GM21529 (cell line): Measurements from ENCODE around the gene TRIM50.
"Not testable (repeated sequence)": the region's sequence is repeated elsewhere in the genome, so short reads cannot be mapped to it uniquely, and the experiment has no call there.

Experiments
- ATAC-seq: cut with Tn5 transposase; IDR thresholded peaks from one replicate; pipeline ENCODE4 v1.9.1; 2021; ENCODE audit not compliant: unreplicated experiment

The TRIM50 gene

DNA sequence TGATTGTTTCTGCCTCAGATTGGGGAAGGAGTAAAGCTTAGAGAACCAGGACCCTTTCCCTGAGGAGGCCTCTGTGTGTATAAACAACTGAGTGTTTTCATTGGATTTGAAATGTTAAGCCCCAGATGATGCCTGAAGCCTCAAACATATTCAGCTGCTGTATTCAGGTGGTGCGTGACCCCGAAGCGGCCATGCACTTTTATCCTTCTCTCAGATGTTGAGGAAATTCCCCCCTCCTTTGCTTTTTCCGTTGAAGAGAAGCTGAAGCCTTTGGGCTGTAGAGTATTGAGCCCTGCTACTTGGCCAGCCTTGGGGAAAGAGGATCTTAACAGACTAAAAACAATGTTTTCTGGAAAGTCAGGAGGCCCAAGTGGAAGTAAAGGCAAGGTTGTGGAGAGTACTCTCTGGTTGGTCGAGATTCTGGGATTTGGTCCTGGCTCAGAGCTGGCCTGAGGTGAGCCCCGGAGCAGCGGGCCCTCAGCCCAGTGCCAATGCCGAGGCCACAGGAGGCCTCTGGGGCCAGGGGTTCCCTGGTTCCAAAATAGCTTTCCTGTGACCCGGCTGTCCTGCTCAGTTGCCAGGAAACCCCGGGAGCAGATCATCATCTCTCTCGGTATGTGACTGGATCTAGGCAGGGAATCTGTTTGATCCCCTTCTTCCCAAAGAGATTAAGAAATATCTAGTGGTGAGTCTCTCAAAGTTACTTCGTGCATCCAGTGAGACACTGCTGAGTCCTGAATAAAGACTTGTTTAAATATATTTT, 22.6 kb upstream of the TRIM50 start:
- ATAC-seq = no peak

DNA sequence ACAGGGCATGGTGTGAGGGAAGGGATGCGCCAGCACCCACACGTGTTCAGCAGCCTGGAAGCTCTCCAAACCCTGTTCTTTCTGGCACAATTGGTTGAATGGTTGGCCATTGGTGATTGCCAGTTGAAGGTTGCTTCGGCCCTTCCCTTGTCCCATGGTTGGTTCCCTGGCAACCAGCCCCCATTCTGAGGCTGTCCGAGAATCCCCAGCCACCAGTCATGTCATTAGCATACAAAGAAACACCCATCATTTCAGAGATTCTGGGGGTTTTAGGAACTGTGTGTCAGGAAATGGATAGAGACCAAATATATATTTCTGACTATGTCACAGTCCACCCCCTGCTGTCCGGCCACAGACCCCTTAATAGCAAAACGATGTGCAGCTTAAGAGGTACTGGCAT, 21.9 kb upstream of the TRIM50 start:
- ATAC-seq = no peak

DNA sequence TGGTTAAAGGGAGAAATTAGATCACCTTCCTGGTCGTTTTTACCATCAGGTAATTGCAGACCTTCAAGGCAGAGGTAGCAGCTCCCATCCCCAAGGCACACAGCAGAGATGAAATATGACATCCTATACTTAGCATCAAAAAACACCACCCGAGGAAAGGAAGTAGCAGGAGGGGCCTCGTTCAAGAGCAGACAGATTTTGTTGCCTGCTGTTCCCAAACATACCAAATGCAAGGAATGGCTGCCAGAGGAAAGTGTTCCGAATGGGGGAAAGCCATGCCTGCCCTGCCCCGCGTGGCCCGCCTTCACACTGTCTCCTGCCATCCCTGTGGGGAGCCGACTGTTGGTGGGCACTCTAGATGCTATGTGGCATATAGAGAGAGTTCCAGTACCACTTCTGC, 18.1 kb upstream of the TRIM50 start:
- ATAC-seq = no peak

DNA sequence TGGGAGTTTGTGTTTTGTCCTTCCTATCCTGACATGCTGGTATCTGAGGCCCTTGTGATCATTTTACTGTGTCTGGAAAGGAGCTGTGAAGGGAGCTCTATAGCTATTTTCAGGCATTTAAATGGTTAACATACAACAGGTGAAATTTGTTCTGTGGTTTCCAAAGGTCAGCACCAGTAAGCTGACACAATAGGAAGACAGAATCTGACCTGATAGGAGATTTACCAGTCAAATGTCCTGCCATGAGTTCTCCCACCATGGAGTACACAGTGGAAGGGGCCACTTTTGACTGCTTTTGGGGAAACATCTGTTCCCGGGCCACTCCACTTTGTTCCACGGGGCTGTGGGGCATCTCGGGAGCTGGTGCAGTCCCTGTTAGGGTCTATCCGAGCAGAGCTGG, 17.7 kb upstream of the TRIM50 start:
- no peak for ATAC-seq

DNA sequence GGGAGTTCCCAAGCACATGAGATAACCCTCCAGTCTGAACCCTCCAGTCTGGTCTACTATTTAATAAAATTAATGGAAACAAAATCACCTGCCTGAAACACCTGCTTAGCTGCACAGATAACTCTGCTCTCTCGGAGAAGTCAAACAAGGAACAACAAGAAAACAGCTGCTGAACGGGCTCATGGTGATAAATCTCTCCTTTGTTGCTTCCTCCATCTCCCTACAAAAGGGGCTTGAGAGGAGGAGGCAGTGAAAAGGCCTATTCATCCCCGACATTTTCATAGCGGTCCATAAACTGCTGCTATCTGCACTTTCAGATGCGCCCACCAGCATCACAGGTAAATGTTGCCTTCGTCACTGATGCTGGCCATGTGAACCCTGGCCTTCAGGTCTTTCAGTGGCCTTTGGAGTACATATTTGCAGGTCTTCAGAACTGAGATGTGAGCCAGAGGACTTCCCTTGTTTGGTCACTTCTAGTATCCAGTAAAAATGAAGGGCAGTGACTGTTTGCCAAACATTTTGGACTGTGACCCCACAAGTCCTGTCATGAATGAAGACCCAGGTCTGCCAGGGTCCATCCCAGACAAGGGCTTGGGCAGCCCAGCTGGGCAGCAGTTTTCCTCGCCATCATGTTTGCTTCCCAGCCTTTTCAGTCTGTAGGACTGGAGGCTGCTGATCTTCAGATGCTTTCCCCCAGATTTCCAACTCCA, 15.9 kb upstream of the TRIM50 start:
- ATAC-seq = no peak

DNA sequence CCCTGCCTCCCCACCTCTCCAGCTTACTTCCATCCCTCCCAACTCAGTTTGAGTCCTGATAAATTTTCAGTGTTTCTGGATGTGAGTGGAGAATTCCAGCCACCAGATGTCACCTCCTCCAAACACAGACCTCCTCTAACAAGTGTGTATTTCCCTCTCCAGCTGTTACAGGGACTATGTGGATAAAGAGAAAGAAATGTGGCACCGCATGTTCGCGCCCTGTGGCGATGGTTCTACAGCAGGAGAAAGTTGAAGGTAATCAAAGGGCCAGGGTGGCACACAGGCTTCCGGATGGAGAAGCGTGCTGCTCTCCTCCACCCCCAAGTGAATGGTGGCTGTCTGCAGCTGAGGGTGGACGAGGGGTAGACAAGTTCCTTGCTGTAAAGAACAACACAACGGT, 14.8 kb upstream of the TRIM50 start:
- ATAC-seq = no peak

DNA sequence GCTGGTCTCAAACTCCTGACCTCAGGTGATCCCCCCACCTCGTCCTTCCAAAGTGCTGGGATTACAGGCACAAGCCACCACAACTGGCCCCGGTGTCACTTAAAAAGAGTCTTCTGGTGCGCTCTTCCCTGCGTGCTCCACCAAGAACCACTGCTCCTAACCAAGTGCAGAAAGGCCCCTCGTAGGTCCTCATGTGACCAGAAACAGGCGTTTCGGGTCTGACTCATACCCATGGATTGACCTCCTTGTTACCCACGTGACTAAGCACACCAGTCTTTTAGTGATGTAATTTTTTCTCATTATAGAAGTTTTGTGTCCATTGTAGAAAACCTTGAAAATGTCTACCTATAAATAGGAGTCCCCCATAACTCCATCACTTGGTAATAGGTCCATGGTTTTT, 14.0 kb upstream of the TRIM50 start:
- no peak for ATAC-seq

DNA sequence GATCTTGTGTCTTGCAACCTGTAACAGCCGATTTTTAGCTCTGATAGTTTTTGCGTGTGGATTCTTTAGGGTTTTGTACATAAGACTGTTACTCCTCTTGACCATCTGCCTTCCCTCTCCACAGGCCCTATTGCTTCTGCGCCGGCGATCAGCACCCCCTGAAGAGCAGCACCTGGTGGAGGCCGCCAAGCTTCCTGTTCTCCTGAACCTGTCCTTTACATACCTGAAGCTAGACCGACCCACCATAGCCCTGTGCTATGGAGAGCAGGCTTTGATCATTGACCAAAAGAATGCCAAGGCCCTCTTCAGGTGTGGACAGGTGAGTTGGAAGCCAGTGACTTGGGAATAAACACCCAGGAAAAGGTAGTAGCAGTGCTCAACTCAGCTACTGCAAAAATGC, 12.6 kb upstream of the TRIM50 start:
- no peak for ATAC-seq

DNA sequence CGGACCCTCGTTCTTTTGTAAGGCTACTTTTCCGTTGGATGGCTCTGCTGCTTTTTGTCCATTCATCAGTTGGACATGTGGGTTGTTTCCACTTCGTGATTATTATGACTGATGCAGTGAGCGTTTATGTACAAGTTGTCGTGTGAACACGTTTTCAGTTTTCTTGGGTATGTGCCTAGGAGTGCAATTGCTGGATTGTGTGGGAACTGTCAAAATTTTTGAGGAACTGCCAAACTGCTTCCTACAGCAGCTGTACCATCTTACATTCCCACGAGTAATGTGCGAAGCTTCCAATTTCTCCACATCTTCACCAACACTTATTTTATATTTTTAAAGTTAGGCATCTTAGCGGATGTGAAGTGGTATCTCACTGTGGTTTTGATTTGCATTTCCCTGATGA, 10.4 kb upstream of the TRIM50 start:
- no peak for ATAC-seq

DNA sequence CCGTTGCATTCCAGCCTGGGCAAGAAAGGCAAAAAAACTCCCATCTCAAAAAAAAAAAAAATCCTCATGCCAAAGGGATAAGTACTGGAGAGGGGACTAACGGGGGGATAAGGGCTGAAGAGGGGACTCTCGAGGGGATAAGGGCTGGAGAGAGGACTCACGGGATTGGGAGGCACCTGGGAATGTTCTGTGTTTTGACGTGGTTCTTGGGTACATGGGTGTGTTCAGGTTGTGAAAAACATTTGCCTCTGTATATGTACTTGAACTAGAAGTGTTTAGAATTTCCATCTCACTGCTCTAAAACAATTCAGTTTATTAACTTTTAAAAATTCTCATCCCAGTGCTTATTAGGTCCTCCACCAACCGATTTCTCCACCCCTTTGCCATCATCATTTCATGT, 4.6 kb upstream of the TRIM50 start:
- ATAC-seq = no peak

DNA sequence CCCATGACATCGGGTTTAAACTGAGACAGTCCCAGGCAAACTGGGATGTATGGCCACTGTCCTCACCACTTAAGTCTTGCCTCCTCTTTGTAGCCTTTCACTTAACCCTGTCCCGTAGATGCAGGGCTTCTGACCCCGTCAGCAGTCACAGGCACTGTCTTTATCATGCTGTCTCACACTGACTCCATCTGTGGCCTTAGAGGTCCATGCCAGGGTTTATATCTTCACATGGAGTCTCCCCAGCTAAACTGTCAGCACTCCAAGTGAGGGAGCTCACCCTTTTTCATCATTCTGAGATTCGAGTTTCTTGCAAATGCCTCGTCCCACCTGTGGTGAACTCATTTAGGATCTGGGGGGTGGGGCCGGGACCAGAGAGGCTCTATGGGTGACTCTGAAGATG, 2.9 kb upstream of the TRIM50 start:
- ATAC-seq = no peak

DNA sequence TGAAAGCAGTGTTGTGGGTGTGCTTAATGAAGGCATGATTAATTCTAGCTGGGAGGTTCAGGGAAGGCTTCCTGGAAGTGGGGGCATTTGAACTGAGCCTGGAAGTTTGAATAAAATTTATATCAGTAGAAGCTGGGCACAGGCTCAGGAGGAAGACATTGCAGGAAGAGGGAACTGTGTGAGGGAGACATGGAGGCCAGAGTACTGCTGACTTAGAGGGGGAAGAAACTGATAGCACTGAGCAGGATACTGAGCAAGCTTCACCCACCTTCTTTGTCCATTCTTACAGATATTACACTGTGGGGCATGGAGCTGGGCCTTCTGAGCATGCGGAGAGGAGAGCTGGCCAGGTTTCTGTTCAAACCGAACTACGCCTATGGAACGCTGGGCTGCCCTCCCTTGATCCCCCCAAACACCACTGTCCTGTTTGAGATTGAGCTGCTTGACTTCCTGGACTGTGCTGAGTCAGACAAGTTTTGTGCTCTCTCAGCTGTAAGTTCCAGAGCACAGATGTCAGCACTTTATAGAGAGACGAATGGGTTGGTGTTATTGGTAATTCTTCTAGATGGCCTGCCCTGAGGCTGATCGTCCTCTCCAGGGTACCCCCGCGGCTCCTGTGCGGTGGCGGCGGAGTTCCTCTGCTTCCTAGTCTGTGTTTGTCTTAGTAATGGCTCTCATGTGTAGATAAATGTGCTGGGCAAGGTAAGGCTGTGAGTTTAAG, 2.1 kb upstream of the TRIM50 start:
- no peak for ATAC-seq

DNA sequence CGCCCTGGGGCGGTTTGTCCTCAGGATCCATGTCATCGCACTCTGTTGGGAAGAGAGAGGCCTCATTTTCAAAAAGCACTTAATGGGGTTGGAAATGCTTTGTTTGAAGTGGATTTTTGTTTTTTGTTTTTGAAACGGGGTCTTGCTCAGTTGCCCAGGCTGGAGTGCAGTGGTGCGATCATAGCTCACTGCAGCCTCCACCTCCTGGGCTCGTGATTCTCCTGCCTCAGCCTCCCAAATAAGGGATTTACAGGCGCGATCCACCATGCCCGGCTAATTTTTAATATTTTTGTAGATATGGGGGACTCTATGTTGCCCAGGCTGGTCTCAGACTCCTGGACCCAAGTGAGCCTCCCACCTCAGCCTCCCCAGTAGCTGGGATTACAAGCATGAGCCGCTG, 814 bp upstream of the TRIM50 start:
- no peak for ATAC-seq

DNA sequence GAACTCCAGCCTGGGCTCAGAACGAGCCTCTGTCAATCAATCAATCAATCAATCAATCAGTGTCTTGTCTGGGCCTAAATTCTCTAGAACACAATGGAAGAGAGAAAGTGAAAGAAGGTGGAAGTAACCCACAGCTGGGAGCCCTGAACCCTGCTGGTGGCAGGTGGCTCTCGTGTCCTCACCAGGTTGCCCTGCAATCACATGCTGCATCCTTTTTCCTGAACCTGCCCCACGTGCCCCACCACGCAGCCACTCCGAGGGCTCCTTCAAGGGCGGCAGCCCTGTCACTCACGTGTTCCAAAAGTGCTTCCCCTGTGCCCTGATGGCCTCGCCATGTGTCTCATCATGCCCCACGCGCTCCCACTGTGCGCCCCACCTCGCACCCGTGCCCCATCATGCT, 433 bp downstream of the TRIM50 start:
- not testable (repeated sequence) for ATAC-seq

DNA sequence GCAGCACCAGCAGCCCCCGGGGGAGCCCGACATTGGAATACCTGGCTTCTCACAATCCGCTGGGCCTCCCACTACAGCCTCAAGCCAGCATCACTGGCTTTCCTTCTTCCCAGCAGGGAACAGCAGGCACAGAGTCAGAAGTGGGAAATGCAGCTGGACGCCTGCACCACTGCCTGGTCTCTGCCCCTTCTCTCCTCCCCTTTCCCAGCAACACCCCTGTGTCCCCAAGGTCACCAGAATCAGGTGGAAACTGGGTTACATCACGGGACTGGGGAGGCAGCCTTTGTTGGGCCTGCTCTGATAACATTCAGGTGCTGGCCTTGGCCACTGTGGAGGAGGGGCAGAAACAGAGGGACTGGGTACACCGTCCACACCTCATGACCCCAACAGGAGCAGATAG, 2.5 kb downstream of the TRIM50 start:
- ATAC-seq = not testable (repeated sequence)

DNA sequence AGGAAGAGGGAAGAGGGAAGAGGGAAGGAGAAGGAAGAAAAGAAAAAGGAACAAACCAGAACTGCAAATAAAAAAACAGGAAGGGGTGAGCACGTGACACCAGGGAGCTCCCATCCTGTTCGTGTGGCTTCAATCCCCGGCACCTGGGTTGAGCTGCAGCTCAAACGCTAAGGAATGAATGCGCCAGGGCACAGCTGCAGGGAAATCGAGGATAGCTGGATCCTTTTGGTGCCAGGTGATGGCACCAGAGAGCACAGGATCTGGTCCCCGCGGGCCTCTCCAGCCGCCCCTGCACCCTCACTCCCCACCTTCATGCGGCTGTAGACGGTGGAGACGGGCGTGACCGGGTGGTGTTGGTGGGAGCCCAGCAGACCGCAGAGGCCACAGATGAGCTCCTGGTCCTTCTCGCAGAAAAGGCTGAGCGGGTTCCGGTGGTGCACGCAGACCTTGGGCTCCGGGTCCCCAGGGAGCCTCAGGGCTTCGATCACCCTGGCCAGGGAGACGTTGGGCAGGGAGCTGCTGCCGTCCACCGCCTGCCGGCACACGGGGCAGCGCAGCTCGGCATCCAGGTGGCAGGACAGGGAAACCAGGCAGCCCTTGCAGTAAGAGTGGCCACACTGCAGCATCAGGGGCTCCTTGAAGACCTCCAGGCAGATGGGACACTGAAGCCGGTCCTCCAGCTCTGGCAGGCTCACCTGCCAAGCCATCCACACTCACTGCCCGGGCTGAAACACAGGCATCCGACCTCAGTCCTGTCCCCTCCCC, 3.6 kb downstream of the TRIM50 start:
- not testable (repeated sequence) for ATAC-seq

DNA sequence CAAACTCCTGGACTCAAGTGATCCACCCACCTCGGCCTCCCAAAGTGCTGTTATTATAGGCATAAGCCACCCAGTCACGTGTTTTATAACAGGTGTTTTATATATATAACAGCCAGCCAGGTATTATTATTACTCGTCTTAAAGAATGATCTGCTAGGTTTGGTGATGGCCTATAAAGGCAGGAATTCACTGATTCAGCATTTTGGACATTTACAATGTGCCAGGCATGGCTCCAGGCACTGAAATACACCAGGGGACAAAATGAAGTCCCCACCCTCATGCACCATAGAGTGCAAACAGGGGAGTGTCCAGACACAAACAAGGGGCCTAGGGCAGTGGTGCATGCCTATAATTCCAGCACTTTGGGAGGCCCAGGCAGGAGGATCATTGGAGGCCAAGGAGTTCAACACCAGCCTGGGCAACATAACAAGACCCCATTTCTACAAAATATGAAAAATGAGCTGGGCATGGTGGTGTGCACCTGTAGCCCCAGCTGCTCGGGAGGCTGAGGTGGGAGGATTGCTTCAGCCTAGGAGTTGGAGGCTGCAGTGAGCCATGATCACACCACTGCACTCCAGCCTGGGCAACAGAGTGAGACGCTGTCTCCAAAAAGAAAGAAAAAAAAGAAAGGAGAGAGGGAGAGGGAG, 4.3 kb downstream of the TRIM50 start:
- not testable (repeated sequence) for ATAC-seq

DNA sequence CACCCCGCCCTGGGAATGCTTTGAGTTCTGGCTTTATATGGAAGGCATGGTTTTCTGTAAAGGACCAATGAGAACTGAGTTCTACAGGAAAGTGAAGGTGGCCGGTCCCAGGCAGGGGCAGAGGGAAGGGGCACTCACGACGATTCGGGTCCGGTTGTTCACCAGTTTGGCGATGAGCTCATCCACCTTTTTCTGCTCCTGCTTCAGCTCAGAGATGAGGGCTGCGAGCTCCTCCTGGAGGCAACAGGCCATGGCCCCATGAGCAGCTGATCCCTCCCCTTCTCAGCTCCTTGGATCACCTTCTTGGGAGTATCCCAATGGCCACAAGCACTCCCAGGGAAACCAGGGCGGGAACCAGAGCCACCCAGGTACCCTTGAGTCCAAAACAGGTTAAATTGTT, 7.9 kb downstream of the TRIM50 start:
- not testable (repeated sequence) for ATAC-seq

DNA sequence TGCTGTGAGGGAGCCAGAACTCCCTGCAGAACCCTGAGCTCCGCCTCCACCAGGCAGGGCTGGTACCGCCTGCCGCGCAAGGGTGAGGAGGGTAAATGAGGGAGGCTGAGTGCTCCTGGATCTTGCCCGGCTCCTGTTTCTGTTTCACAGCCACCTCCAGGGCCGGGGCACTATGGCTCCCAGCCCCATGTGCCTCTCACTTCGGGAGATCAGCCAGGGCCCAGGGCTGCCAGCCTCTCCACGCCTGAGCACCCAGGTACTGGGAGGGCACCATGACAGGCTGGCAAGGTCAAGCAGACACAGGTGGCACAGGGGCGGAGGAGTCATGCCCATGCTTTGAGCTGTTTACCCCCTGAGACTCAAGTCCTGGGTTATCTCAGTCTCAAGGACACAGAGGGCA, 8.3 kb downstream of the TRIM50 start:
- not testable (repeated sequence) for ATAC-seq

DNA sequence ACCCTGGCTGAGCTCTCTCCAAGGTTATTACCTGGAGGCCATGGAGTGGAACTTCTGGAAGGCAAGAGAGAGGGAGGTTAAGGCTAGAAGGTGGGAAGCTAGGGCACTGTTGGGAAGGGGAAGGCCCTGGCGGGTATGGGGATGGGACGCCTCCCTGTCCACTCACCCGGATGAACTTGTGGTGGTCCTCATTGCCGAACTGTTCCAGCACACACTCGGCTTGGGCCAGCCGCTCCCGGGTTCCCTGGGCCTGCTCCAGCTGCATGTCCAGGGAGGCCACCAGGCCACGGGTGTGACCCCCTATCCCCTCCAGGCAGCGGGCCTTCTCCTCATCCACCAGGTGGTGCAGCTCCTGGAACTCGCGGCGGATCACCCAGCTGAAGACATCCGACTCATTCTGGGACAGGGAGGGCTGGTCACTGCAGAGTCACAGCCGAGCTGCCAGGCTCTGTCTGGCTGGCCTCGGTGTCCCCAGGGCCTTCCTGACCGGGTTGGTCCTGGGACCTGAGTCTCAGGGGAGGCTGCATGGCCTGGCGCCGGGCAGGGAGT, 9.2 kb downstream of the TRIM50 start:
- not testable (repeated sequence) for ATAC-seq
